ENCODE results near the gene CACNB2. TPM values are rescaled to one million over a fixed set of nuclear protein-coding genes. Genes with fewer than 3 reads are reported as not detected.

Gene CACNB2
- total RNA-seq, 1 donor from 2014 or later, result 1.1 TPM

DNA sequence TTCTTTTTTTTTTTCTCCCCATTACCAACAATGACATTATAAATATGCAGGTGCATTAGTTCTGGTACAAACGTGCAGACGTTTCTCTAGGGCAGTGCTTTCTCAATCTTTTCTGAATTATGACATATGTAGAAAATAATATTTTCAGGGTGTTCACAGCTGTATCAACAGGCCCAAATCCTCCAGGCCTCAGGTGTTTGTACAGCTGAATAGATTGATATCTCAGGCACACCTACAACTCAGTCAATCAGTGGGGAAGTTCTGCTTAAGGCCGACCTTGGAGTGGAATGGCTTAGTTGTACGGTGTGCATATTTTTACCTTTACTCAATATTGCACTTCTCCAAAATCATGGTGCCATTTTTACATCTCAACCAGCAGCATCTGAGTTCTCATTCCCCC is 71.6 kb downstream of the CACNB2 start:
- H3K27ac Mint-ChIP-seq, result no peak overlapping the region
- H3K4me1 Mint-ChIP-seq (ENCODE audit: low read depth), result no peaks in the 10 kb centered on the region
- intact Hi-C loops (cut with micrococcal nuclease), result no loop called here
- no peaks in the 10 kb centered on the region for H3K27me3 Mint-ChIP-seq (ENCODE audit: low read depth)
- no peaks in the 10 kb centered on the region for H3K36me3 Mint-ChIP-seq (ENCODE audit: low read depth)
- no peak overlapping the region for H3K4me3 Mint-ChIP-seq (ENCODE audit: low read depth)
- DNase-seq (ENCODE audit: low spot score), result no peak
- no peaks in the 10 kb centered on the region for H3K9me3 Mint-ChIP-seq

GRCh38 chr10:18213271-18213670 is 73.0 kb downstream of the CACNB2 start:
- H3K36me3 Mint-ChIP-seq (ENCODE audit: low read depth), result no peaks in the 10 kb centered on the region
- intact Hi-C loops (cut with micrococcal nuclease), result no loop called here
- no peak for DNase-seq (ENCODE audit: low spot score)
- H3K9me3 Mint-ChIP-seq, result no peaks in the 10 kb centered on the region
- H3K27me3 Mint-ChIP-seq (ENCODE audit: low read depth), result no peaks in the 10 kb centered on the region
- no peaks in the 10 kb centered on the region for H3K4me1 Mint-ChIP-seq (ENCODE audit: low read depth)
- no peak overlapping the region for H3K27ac Mint-ChIP-seq
- H3K4me3 Mint-ChIP-seq (ENCODE audit: low read depth), result no peak overlapping the region

DNA sequence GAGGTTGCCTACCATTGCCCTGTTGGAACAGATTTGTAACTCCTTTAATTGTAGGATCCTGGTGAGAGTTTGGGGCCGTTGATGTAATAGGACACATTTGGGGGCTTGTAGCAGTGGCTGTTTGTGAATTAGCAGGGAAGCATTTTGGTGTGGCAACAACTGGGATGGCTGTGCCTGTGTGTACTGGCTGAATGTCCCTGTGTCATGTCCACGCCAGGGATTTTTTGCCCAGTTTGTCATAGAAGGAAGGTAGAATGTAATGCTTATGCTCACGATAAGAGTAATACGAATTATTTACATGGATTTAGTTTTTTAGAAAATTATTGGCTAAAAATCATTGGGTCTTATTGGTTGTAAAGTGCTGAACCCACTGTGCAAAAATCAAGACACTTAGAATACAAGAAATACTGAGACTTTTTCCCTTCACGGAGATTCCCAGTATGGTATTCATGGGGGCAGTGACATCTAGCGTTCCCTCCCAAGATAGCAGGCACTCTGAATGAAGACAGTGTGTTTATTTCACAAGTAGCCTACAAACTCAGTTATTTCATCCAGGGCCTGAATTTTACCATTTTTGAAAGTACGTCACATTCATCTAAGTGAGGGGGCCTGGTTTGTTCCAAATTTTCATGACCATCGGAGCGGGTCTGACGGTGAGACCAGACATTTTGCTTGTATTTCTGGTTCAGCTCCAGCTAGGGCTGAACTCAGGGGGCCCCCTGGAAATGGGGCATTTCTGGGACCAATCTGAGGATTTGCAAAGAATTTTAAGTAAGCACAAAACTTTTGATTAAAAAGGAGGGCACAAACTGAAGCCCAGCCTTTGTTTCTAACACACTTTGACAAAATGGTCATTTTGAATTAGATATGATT is 74.7 kb downstream of the CACNB2 start:
- Mint-ChIP-seq H3K4me1 (ENCODE audit: low read depth) (no peaks in the 10 kb centered on the region), H3K9me3 (no peaks in the 10 kb centered on the region), H3K36me3 (ENCODE audit: low read depth) (no peaks in the 10 kb centered on the region), H3K27ac (no peak overlapping the region), H3K4me3 (ENCODE audit: low read depth) (no peak overlapping the region), H3K27me3 (ENCODE audit: low read depth) (no peaks in the 10 kb centered on the region)
- DNase-seq (ENCODE audit: low spot score), result no peak
- intact Hi-C loops (cut with micrococcal nuclease), result no loop called here

GRCh38 chr10:18216482-18216881 is 76.3 kb downstream of the CACNB2 start:
- Mint-ChIP-seq H3K4me1 (ENCODE audit: low read depth) (no peaks in the 10 kb centered on the region), H3K4me3 (ENCODE audit: low read depth) (no peak overlapping the region), H3K27ac (no peak overlapping the region), H3K36me3 (ENCODE audit: low read depth) (no peaks in the 10 kb centered on the region), H3K9me3 (no peaks in the 10 kb centered on the region), H3K27me3 (ENCODE audit: low read depth) (no peaks in the 10 kb centered on the region)
- no peak for DNase-seq (ENCODE audit: low spot score)
- intact Hi-C loops (cut with micrococcal nuclease), result no loop called here

- H3K4me1 Mint-ChIP-seq (ENCODE audit: low read depth), result no peaks in the 10 kb centered on the region
- no peak for DNase-seq (ENCODE audit: low spot score)
- H3K27me3 Mint-ChIP-seq (ENCODE audit: low read depth), result no peaks in the 10 kb centered on the region
- no peaks in the 10 kb centered on the region for H3K36me3 Mint-ChIP-seq (ENCODE audit: low read depth)
- H3K4me3 Mint-ChIP-seq (ENCODE audit: low read depth), result no peak overlapping the region
- no peak overlapping the region for H3K27ac Mint-ChIP-seq
- no peaks in the 10 kb centered on the region for H3K9me3 Mint-ChIP-seq
- intact Hi-C loops (cut with micrococcal nuclease), result no loop called here
Observed at GRCh38 chr10:18217577-18217976, 77.4 kb downstream of the CACNB2 start.

DNA sequence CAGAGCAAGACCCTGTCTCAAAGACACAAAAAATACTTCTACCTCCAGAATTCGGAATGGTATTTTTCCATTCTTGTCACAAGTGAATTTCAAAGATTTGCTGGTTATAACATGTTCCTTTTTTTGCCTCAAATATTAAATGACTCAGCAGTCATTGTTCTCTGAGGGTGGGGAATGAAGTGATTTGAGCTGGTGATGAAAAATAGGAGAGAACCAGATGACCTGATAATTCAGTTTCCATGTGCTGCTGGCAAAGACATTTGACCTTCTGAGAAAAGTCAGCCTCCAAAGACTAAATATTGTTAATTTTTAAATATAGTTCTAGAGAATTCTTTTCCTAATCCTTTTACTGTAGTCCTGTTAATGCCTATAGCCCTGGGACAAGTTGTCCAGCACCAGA is 78.9 kb downstream of the CACNB2 start:
- Mint-ChIP-seq H3K9me3 (no peaks in the 10 kb centered on the region), H3K27ac (no peak overlapping the region), H3K4me3 (ENCODE audit: low read depth) (no peak overlapping the region), H3K27me3 (ENCODE audit: low read depth) (no peaks in the 10 kb centered on the region), H3K4me1 (ENCODE audit: low read depth) (no peaks in the 10 kb centered on the region), H3K36me3 (ENCODE audit: low read depth) (no peaks in the 10 kb centered on the region)
- intact Hi-C loops (cut with micrococcal nuclease), result no loop called here
- DNase-seq (ENCODE audit: low spot score), result no peak

- intact Hi-C loops (cut with micrococcal nuclease), result no loop called here
- Mint-ChIP-seq H3K4me3 (ENCODE audit: low read depth) (no peak overlapping the region), H3K4me1 (ENCODE audit: low read depth) (no peaks in the 10 kb centered on the region), H3K27ac (no peak overlapping the region), H3K27me3 (ENCODE audit: low read depth) (no peaks in the 10 kb centered on the region), H3K36me3 (ENCODE audit: low read depth) (no peaks in the 10 kb centered on the region), H3K9me3 (no peaks in the 10 kb centered on the region)
- DNase-seq (ENCODE audit: low spot score), result no peak
Observed at GRCh38 chr10:18221123-18221522, 80.9 kb downstream of the CACNB2 start.

- intact Hi-C loops (cut with micrococcal nuclease), result no loop called here
- no peak for DNase-seq (ENCODE audit: low spot score)
- H3K27me3 Mint-ChIP-seq (ENCODE audit: low read depth), result no peaks in the 10 kb centered on the region
- no peaks in the 10 kb centered on the region for H3K9me3 Mint-ChIP-seq
- H3K4me3 Mint-ChIP-seq (ENCODE audit: low read depth), result no peak overlapping the region
- H3K36me3 Mint-ChIP-seq (ENCODE audit: low read depth), result no peaks in the 10 kb centered on the region
- no peaks in the 10 kb centered on the region for H3K4me1 Mint-ChIP-seq (ENCODE audit: low read depth)
- H3K27ac Mint-ChIP-seq, result no peak overlapping the region
Observed at GRCh38 chr10:18221882-18222281, 81.7 kb downstream of the CACNB2 start.

DNA sequence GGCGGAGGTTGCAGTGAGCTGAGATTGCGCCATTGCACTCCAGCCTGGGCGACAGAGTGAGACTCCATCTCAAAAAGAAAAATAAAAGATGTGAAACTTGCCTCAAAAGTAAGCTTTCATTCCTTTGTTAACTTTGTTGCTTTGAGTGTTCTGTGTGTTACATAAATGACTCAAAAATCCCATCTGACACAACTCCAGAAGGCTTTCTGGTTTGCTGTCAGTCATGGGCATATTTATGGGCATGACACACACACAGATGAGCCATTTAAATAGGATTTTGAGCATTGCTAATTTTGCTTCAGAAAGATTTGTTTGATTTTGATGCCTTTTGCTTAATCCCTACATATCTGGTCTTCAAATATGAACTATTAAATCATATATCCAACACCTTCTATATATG is 82.6 kb downstream of the CACNB2 start:
- intact Hi-C loops (cut with micrococcal nuclease), result no loop called here
- DNase-seq (ENCODE audit: low spot score), result no peak
- Mint-ChIP-seq H3K27me3 (ENCODE audit: low read depth) (no peaks in the 10 kb centered on the region), H3K9me3 (no peaks in the 10 kb centered on the region), H3K36me3 (ENCODE audit: low read depth) (no peaks in the 10 kb centered on the region), H3K4me1 (ENCODE audit: low read depth) (no peaks in the 10 kb centered on the region), H3K4me3 (ENCODE audit: low read depth) (no peak overlapping the region), H3K27ac (no peak overlapping the region)

- Mint-ChIP-seq H3K36me3 (ENCODE audit: low read depth) (no peaks in the 10 kb centered on the region), H3K4me3 (ENCODE audit: low read depth) (no peak overlapping the region), H3K27ac (no peak overlapping the region), H3K27me3 (ENCODE audit: low read depth) (no peaks in the 10 kb centered on the region), H3K9me3 (no peaks in the 10 kb centered on the region), H3K4me1 (ENCODE audit: low read depth) (no peaks in the 10 kb centered on the region)
- intact Hi-C loops (cut with micrococcal nuclease), result no loop called here
- no peak for DNase-seq (ENCODE audit: low spot score)
Observed at GRCh38 chr10:18223898-18224297, 83.7 kb downstream of the CACNB2 start.

DNA sequence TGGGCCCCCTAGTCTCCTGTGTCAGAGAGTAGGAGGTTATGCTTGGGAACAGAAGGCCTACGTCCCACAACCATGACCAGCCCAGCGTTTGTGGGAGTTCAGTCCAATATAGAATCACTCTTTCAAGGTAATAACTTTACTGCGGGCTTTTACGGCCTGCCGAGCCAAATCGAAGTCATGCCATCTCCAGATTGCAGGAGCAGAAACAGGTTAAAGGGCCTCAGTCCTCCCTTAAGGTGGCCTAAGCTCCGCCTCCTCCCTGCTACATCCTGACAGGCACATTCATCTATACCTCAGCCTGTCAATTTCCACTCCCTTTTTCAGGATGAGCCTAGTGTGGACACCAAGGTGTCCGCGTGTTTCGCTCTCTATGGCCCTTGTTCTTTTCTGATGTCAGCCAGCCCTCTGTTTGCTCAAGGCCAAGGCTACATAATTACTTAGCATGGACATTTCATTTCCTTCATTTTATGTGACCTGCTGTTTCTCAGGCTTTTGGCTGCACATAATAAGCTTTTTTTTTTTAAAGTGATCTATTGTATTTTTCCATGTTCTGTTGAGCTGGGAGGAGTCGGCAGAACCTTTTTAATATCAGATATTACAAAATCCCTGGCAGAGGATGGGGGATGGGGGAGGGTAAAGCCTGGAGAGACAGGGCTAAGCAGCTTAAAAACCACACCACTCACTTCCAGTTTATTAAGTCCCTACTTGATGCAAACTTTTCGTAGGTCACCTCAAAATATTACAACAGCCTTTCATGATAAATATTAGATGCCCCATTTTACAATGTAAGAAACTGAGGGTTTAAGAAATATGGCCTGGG is 84.6 kb downstream of the CACNB2 start:
- Mint-ChIP-seq H3K4me1 (ENCODE audit: low read depth) (no peaks in the 10 kb centered on the region), H3K4me3 (ENCODE audit: low read depth) (no peak overlapping the region), H3K27me3 (ENCODE audit: low read depth) (no peaks in the 10 kb centered on the region), H3K9me3 (no peaks in the 10 kb centered on the region), H3K36me3 (ENCODE audit: low read depth) (no peaks in the 10 kb centered on the region), H3K27ac (no peak overlapping the region)
- intact Hi-C loops (cut with micrococcal nuclease), result no loop called here
- DNase-seq (ENCODE audit: low spot score), result no peak

- intact Hi-C loops (cut with micrococcal nuclease), result no loop called here
Observed at GRCh38 chr10:18226336-18226735, 86.1 kb downstream of the CACNB2 start.

GRCh38 chr10:18229826-18230225 is 89.6 kb downstream of the CACNB2 start:
- Mint-ChIP-seq H3K27me3 (ENCODE audit: low read depth) (no peaks in the 10 kb centered on the region), H3K4me3 (ENCODE audit: low read depth) (no peak overlapping the region)

More at GRCh38 chr10:18226336-18226735, 86.1 kb downstream of the CACNB2 start:
- Mint-ChIP-seq H3K9me3 (no peaks in the 10 kb centered on the region), H3K36me3 (ENCODE audit: low read depth) (no peaks in the 10 kb centered on the region), H3K27ac (no peak overlapping the region), H3K27me3 (ENCODE audit: low read depth) (no peaks in the 10 kb centered on the region), H3K4me3 (ENCODE audit: low read depth) (no peak overlapping the region), H3K4me1 (ENCODE audit: low read depth) (no peaks in the 10 kb centered on the region)
- no peak for DNase-seq (ENCODE audit: low spot score)

More at GRCh38 chr10:18229826-18230225, 89.6 kb downstream of the CACNB2 start:
- Mint-ChIP-seq H3K4me1 (ENCODE audit: low read depth) (no peaks in the 10 kb centered on the region), H3K27ac (no peak overlapping the region), H3K9me3 (no peaks in the 10 kb centered on the region), H3K36me3 (ENCODE audit: low read depth) (no peaks in the 10 kb centered on the region)
- no peak for DNase-seq (ENCODE audit: low spot score)
- intact Hi-C loops (cut with micrococcal nuclease), result no loop called here
